ENCODE data around the gene ELAVL1. TPM values are rescaled to one million over a fixed set of nuclear protein-coding genes. Genes with fewer than 3 reads are reported as not detected.
A peak's percentile ranks its signal among the peaks of the same experiment; 100 is the strongest.
"Not testable (repeated sequence)": the region's sequence is repeated elsewhere in the genome, so short reads cannot be mapped to it uniquely, and the experiment has no call there.

ELAVL1 gene
- total RNA-seq, 1 experiment from 2014 or later: 58.1 TPM

GRCh38 chr19:7962644-7963268, 42.7 kb downstream of the ELAVL1 start:
- Mint-ChIP-seq H3K27me3 (ENCODE audit: insufficient read depth, unreplicated experiment) (no peaks in the 10 kb centered on the region), H3K4me1 (ENCODE audit: insufficient read depth, unreplicated experiment) (no peaks in the 10 kb centered on the region), H3K27ac (ENCODE audit: low read depth, unreplicated experiment) (no peak overlapping the region), H3K4me3 (ENCODE audit: unreplicated experiment) (no peak overlapping the region), H3K36me3 (ENCODE audit: insufficient read depth, unreplicated experiment) (peaks cover 71% of the 10 kb centered on the region), H3K9me3 (ENCODE audit: unreplicated experiment) (no peaks in the 10 kb centered on the region)
- no peak for TF ChIP-seq CTCF (IDR thresholded peaks at IDR 0.05; ENCODE audit: unreplicated experiment)
- intact Hi-C loops (cut with micrococcal nuclease): no loop called here
- ChIA-PET POLR2A (interaction anchor here (0.6 kb wide), 1 partner anchor 482 kb away, joined by 3 read pairs; no protein-coding TSS in a partner anchor), CTCF (no interaction called here)
- DNase-seq (ENCODE audit: unreplicated experiment): no peak
- BruUV-seq (replicated peaks): TSS peak; percentile 41

GRCh38 chr19:7961920-7962626, 43.4 kb downstream of the ELAVL1 start:
- intact Hi-C loops (cut with micrococcal nuclease): no loop called here
- H3K4me1 Mint-ChIP-seq (ENCODE audit: insufficient read depth, unreplicated experiment): no peaks in the 10 kb centered on the region
- H3K36me3 Mint-ChIP-seq (ENCODE audit: insufficient read depth, unreplicated experiment): peaks cover 72% of the 10 kb centered on the region
- no peak for DNase-seq (ENCODE audit: unreplicated experiment)
- H3K27ac Mint-ChIP-seq (ENCODE audit: low read depth, unreplicated experiment): no peak overlapping the region
- POLR2A ChIA-PET: interaction anchor here (0.6 kb wide), 1 partner anchor 482 kb away, joined by 3 read pairs; no protein-coding TSS in a partner anchor
- TF ChIP-seq CTCF (IDR thresholded peaks at IDR 0.05; ENCODE audit: unreplicated experiment): no peak
- no peaks in the 10 kb centered on the region for H3K9me3 Mint-ChIP-seq (ENCODE audit: unreplicated experiment)
- H3K4me3 Mint-ChIP-seq (ENCODE audit: unreplicated experiment): no peak overlapping the region
- BruUV-seq (replicated peaks): no TSS peak
- H3K27me3 Mint-ChIP-seq (ENCODE audit: insufficient read depth, unreplicated experiment): no peaks in the 10 kb centered on the region
- CTCF ChIA-PET: no interaction called here

- DNase-seq (ENCODE audit: unreplicated experiment); H3K4me3 Mint-ChIP-seq (ENCODE audit: unreplicated experiment); H3K4me1 Mint-ChIP-seq (ENCODE audit: insufficient read depth, unreplicated experiment); H3K27ac Mint-ChIP-seq (ENCODE audit: low read depth, unreplicated experiment); intact Hi-C loops (cut with micrococcal nuclease); BruUV-seq (replicated peaks); H3K27me3 Mint-ChIP-seq (ENCODE audit: insufficient read depth, unreplicated experiment); H3K9me3 Mint-ChIP-seq (ENCODE audit: unreplicated experiment): not testable (repeated sequence)
- CTCF ChIA-PET: interaction anchor here (1.2 kb wide), 1 partner anchor 41 kb away, joined by 3 read pairs; no protein-coding TSS in a partner anchor
- H3K36me3 Mint-ChIP-seq (ENCODE audit: insufficient read depth, unreplicated experiment): peaks cover 68% of the 10 kb centered on the region
- POLR2A ChIA-PET: interaction anchor here (0.6 to 1.3 kb wide), 3 partner anchors 17 to 52 kb away, joined by 3 read pairs; no protein-coding TSS in a partner anchor
Measured at GRCh38 chr19:7961082-7961481, 44.4 kb downstream of the ELAVL1 start.

- H3K4me3 Mint-ChIP-seq (ENCODE audit: unreplicated experiment): no peak overlapping the region
- H3K27me3 Mint-ChIP-seq (ENCODE audit: insufficient read depth, unreplicated experiment): no peaks in the 10 kb centered on the region
- H3K9me3 Mint-ChIP-seq (ENCODE audit: unreplicated experiment): no peaks in the 10 kb centered on the region
- no peaks in the 10 kb centered on the region for H3K4me1 Mint-ChIP-seq (ENCODE audit: insufficient read depth, unreplicated experiment)
- DNase-seq (ENCODE audit: unreplicated experiment): no peak
- TF ChIP-seq CTCF (IDR thresholded peaks at IDR 0.05; ENCODE audit: unreplicated experiment): no peak
- CTCF ChIA-PET: interaction anchor here (0.6 to 1.2 kb wide), 2 partner anchors 11 to 13 kb away, joined by 3 to 4 read pairs; no protein-coding TSS in a partner anchor
- H3K36me3 Mint-ChIP-seq (ENCODE audit: insufficient read depth, unreplicated experiment): peaks cover 54% of the 10 kb centered on the region
- BruUV-seq (replicated peaks): no TSS peak
- POLR2A ChIA-PET: interaction anchor here (0.6 to 1.4 kb wide), 2 partner anchors 9 to 16 kb away, joined by 3 read pairs; partner anchors contain the start of gene TIMM44
- intact Hi-C loops (cut with micrococcal nuclease): no loop called here
- no peak overlapping the region for H3K27ac Mint-ChIP-seq (ENCODE audit: low read depth, unreplicated experiment)
Measured at GRCh38 chr19:7959211-7959610, 46.2 kb downstream of the ELAVL1 start.

All from MCF 10A (cell line).